ENCODE data around the gene ZBTB5.
"Not testable (repeated sequence)": the region's sequence is repeated elsewhere in the genome, so short reads cannot be mapped to it uniquely, and the experiment has no call there.

ZBTB5 gene

DNA sequence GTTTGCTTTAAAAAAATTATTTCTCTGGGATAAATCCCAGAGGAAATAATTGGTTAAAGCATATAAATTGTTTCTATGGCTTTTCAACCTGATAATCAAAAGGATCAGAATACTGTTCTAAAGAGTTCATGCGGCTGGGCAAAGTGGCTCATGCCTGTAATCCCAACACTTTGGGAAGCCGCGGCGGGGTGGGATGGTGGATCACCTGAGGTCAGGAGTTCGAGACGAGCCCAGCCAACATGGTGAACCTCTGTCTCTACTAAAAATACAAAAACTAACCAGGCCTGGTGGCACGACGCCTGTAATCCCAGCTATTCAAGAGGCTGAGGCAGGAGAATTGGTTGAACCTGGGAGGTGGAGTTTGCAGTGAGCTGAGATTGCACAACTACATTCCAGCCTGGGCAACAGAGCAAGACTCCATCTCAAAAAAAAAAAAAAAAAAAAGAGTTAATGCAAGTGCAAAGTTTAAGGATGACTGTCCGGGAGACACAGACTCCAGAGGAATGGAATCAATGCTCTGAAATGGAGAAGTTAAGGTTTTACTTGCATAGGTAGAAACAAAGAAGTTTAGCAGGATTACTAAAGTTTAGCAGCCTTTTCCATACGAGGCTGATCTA, 59.4 kb downstream of the ZBTB5 start:
- no peaks in the 10 kb centered on the region for H3K36me3 ChIP-seq (ENCODE audit: insufficient read depth, low read length)
- H2AFZ ChIP-seq (ENCODE audit: low read length, unreplicated experiment) = no peak overlapping the region
- no peaks in the 10 kb centered on the region for H3K4me1 ChIP-seq (ENCODE audit: control insufficient read depth, insufficient read depth, low read length, unreplicated experiment)
- no peaks in the 10 kb centered on the region for H3K27me3 ChIP-seq (ENCODE audit: insufficient read depth, low read length)
- H3K27ac ChIP-seq (ENCODE audit: low read depth, low read length) = no peak overlapping the region
- no peak overlapping the region for H3K4me3 ChIP-seq (ENCODE audit: low read depth, low read length)
- H3K79me2 ChIP-seq (ENCODE audit: control insufficient read depth, insufficient read depth, low read length, unreplicated experiment) = no peaks in the 10 kb centered on the region

DNA sequence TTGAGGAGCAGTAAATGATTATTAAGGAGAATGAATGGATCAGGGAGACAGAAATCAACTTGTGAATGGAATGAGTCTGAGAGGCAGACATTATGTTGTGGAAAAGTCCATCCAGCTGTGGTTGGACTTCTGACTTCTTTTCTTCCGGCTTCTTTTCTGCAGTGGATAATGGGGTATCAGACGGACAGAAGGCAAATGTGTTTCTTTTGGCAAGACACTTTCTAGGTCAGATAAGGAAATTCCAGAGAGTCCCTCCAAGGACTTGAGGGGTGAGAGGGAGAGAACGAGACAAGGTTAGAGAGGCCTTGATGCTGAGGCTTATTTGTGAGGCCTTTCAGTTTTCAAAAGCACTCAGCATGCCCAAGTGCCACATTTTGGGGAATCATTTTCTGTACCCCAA, 59.9 kb downstream of the ZBTB5 start:
- no peak overlapping the region for H3K4me3 ChIP-seq (ENCODE audit: low read depth, low read length)
- H3K27me3 ChIP-seq (ENCODE audit: insufficient read depth, low read length) = no peaks in the 10 kb centered on the region
- no peaks in the 10 kb centered on the region for H3K36me3 ChIP-seq (ENCODE audit: insufficient read depth, low read length)
- H2AFZ ChIP-seq (ENCODE audit: low read length, unreplicated experiment) = no peak overlapping the region
- H3K79me2 ChIP-seq (ENCODE audit: control insufficient read depth, insufficient read depth, low read length, unreplicated experiment) = no peaks in the 10 kb centered on the region
- H3K4me1 ChIP-seq (ENCODE audit: control insufficient read depth, insufficient read depth, low read length, unreplicated experiment) = no peaks in the 10 kb centered on the region
- no peak overlapping the region for H3K27ac ChIP-seq (ENCODE audit: low read depth, low read length)

DNA sequence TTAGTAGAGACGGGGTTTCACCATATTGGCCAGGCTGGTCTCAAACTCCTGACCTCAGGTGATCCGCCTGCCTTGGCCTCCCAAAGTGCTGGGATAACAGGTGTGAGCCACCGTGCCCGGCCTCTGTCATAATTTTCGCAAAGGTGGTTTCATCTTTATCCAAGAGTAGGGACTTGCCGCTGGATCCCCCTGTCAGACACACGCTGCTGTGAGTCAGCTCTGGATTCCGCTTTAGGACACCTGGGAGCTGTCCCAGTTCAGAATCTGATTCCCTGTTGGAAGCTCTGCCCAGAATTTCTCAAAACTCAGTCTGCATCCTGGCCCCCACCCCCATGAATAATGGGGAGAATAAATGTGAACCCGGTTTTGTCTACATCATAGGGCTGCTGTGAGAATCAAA, 60.7 kb downstream of the ZBTB5 start:
- Histone ChIP-seq H3K36me3 (ENCODE audit: insufficient read depth, low read length) (no peaks in the 10 kb centered on the region), H3K79me2 (ENCODE audit: control insufficient read depth, insufficient read depth, low read length, unreplicated experiment) (no peaks in the 10 kb centered on the region), H3K4me3 (ENCODE audit: low read depth, low read length) (no peak overlapping the region), H3K27me3 (ENCODE audit: insufficient read depth, low read length) (no peaks in the 10 kb centered on the region), H2AFZ (ENCODE audit: low read length, unreplicated experiment) (no peak overlapping the region), H3K4me1 (ENCODE audit: control insufficient read depth, insufficient read depth, low read length, unreplicated experiment) (no peaks in the 10 kb centered on the region), H3K27ac (ENCODE audit: low read depth, low read length) (no peak overlapping the region)

DNA sequence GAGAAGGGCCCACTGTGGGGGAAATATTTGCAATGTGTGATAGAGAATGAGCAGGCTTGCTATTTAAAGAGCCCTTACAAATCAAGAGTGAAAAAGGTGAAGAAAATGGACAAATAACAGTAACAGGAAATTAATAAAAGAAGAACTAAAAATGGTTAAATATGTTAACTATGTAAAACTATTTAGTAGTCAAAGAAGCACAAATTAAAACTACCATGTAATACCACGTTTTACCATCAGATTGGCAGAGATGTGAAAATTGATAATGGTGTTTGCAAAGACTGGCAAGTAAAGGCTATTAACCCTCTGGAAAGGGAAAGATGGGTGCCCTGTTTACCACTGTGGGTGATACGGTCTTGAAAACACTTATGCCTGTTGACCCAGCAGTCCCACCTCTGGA, 65.9 kb downstream of the ZBTB5 start:
- Histone ChIP-seq H3K27ac (ENCODE audit: low read depth, low read length) (no peak overlapping the region), H3K4me1 (ENCODE audit: control insufficient read depth, insufficient read depth, low read length, unreplicated experiment) (no peaks in the 10 kb centered on the region), H3K36me3 (ENCODE audit: insufficient read depth, low read length) (no peaks in the 10 kb centered on the region), H3K4me3 (ENCODE audit: low read depth, low read length) (no peak overlapping the region), H2AFZ (ENCODE audit: low read length, unreplicated experiment) (no peak overlapping the region), H3K79me2 (ENCODE audit: control insufficient read depth, insufficient read depth, low read length, unreplicated experiment) (no peaks in the 10 kb centered on the region), H3K27me3 (ENCODE audit: insufficient read depth, low read length) (0 out of 2 replicates have a peak, but pooled peaks cover 5% of the 10 kb centered on the region)

DNA sequence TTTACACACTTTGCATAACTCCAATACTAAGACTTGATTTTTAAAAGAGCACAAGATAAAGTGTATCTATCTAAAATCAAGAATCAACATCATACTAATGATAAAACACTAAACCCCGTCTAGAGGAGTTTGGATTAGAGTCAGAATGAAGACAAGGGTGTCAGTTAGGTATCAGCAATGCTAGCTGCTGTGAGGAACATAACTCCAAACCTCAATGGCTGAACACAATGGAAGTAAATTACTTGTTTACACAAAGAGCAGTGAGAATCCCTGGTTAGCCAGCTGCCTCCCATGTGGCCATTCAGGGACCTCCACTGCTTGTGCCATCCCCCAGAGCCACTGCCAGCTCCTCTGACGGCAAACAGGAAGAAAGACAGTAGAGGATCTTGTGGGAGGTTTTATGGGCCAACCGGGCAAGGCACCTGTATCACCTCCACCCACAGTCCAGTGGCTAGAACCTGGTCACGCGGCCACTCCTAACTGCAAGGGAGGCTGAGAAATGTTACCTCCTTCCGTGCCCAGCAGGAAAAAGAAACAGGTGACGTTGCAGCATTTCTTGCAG, 66.7 kb downstream of the ZBTB5 start:
- Histone ChIP-seq H2AFZ (ENCODE audit: low read length, unreplicated experiment) (no peak overlapping the region), H3K4me3 (ENCODE audit: low read depth, low read length) (no peak overlapping the region), H3K27me3 (ENCODE audit: insufficient read depth, low read length) (0 out of 2 replicates have a peak, but pooled peaks cover 5% of the 10 kb centered on the region), H3K36me3 (ENCODE audit: insufficient read depth, low read length) (no peaks in the 10 kb centered on the region), H3K4me1 (ENCODE audit: control insufficient read depth, insufficient read depth, low read length, unreplicated experiment) (no peaks in the 10 kb centered on the region), H3K79me2 (ENCODE audit: control insufficient read depth, insufficient read depth, low read length, unreplicated experiment) (no peaks in the 10 kb centered on the region), H3K27ac (ENCODE audit: low read depth, low read length) (no peak overlapping the region)

DNA sequence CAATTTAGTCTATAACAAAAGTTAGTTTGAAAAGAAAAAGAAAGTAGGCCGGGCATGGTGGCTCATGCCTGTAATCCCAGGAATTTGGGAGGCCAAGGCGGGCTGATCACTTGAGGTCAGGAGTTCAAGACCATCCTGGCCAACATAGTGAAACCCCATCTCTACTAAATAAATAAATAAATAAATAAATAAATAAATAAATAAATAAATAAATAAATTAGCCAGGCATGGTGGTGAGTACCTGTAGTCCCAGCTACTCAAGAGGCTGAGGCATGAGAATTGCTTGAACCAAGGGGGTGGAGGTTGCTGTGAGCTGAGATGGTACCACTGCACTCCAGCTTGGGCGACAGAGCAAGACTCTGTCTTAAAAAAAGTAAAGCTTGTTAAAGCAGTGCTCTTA, 67.3 kb downstream of the ZBTB5 start:
- H3K4me3 ChIP-seq (ENCODE audit: low read depth, low read length); H3K36me3 ChIP-seq (ENCODE audit: insufficient read depth, low read length); H3K27me3 ChIP-seq (ENCODE audit: insufficient read depth, low read length); H2AFZ ChIP-seq (ENCODE audit: low read length, unreplicated experiment); H3K79me2 ChIP-seq (ENCODE audit: control insufficient read depth, insufficient read depth, low read length, unreplicated experiment); H3K4me1 ChIP-seq (ENCODE audit: control insufficient read depth, insufficient read depth, low read length, unreplicated experiment); H3K27ac ChIP-seq (ENCODE audit: low read depth, low read length): not testable (repeated sequence)

DNA sequence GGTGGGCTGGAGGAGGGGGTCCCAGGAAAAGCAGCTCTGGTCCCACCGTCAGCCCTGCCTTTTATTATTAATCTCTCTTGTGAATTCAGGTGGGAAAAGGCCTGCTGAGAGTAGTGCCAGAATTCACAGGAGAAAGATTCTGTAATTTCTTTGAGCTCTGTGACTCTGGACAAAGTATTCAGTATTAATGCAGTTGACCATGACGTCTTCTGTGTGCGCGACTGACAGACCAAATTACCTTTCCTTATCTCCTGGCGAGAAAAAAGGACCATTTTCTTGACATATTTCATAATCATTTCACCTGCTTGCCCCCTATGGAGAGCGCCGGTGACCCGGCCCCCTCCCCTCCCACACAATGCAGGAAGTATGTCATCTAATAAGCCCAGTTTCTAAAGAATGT, 69.6 kb downstream of the ZBTB5 start:
- H3K36me3 ChIP-seq (ENCODE audit: insufficient read depth, low read length) = no peaks in the 10 kb centered on the region
- H3K4me3 ChIP-seq (ENCODE audit: low read depth, low read length) = no peak overlapping the region
- H2AFZ ChIP-seq (ENCODE audit: low read length, unreplicated experiment) = no peak overlapping the region
- H3K4me1 ChIP-seq (ENCODE audit: control insufficient read depth, insufficient read depth, low read length, unreplicated experiment) = no peaks in the 10 kb centered on the region
- H3K27me3 ChIP-seq (ENCODE audit: insufficient read depth, low read length) = 0 out of 2 replicates have a peak, but pooled peaks cover 5% of the 10 kb centered on the region
- no peaks in the 10 kb centered on the region for H3K79me2 ChIP-seq (ENCODE audit: control insufficient read depth, insufficient read depth, low read length, unreplicated experiment)
- H3K27ac ChIP-seq (ENCODE audit: low read depth, low read length) = no peak overlapping the region

DNA sequence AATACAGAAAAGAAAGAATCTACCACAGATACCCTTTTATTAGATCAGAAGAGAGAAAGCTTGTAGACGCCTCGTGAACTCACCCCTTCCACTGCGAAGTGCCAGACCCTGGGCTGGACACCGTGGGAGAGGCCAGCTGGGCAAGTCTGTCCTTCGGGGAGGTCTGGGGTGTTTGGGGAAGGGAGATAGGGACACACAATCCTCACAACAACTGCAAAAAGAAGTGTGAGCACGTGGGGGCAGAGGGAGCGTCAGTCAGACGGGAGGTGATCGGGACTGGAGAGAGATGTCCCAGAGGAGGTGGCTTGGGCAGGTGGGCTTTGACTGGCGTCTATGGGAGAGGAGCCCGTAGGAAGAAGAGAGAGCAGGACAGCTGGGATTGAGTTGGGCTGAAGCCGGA, 70.0 kb downstream of the ZBTB5 start:
- H3K4me3 ChIP-seq (ENCODE audit: low read depth, low read length) = no peak overlapping the region
- H3K27ac ChIP-seq (ENCODE audit: low read depth, low read length) = no peak overlapping the region
- 0 out of 2 replicates have a peak, but pooled peaks cover 5% of the 10 kb centered on the region for H3K27me3 ChIP-seq (ENCODE audit: insufficient read depth, low read length)
- no peaks in the 10 kb centered on the region for H3K79me2 ChIP-seq (ENCODE audit: control insufficient read depth, insufficient read depth, low read length, unreplicated experiment)
- no peak overlapping the region for H2AFZ ChIP-seq (ENCODE audit: low read length, unreplicated experiment)
- no peaks in the 10 kb centered on the region for H3K4me1 ChIP-seq (ENCODE audit: control insufficient read depth, insufficient read depth, low read length, unreplicated experiment)
- H3K36me3 ChIP-seq (ENCODE audit: insufficient read depth, low read length) = no peaks in the 10 kb centered on the region

DNA sequence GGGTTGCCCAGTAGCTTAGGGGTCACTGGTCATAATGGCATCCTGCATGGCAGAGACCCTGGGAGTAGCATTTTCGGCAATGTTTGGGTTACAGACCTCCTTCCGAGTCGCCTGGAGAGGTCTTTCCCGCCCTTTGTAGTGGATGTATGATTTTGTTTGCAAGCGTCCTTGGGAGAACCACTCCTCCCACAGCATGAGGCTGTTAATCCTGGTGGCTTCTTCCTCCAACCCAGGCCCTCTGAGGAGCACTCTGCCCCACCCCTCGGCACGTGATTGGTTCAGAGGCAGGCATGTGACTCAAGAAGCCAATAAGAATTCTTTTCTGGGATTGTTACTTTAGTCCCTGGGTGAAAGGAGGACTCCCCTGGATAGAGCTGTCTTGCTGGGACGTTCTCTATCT, 73.0 kb downstream of the ZBTB5 start:
- Histone ChIP-seq H3K36me3 (ENCODE audit: insufficient read depth, low read length) (no peaks in the 10 kb centered on the region), H3K4me1 (ENCODE audit: control insufficient read depth, insufficient read depth, low read length, unreplicated experiment) (no peaks in the 10 kb centered on the region), H2AFZ (ENCODE audit: low read length, unreplicated experiment) (no peak overlapping the region), H3K79me2 (ENCODE audit: control insufficient read depth, insufficient read depth, low read length, unreplicated experiment) (no peaks in the 10 kb centered on the region), H3K27ac (ENCODE audit: low read depth, low read length) (no peak overlapping the region), H3K27me3 (ENCODE audit: insufficient read depth, low read length) (0 out of 2 replicates have a peak, but pooled peaks cover 5% of the 10 kb centered on the region), H3K4me3 (ENCODE audit: low read depth, low read length) (no peak overlapping the region)

DNA sequence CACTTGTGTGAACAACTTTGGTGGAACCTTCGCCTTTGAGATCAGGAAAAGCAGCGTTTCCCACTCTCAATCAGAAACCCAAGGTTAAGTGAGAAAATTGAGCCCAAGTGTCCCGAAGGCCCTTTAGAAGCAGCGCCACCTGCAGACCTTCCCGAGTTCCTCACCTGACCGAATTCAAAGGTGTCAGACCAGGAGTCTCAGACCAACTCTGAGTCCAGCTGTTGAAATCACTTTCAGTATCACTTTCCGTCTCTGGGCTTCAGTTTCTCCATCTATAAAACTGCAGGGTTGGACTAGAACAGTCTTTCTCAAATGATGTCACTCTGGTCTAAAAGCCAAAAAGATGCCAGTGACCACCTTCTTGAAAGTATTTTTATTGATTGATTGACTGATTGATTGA, 74.5 kb downstream of the ZBTB5 start:
- Histone ChIP-seq H3K27ac (ENCODE audit: low read depth, low read length) (no peak overlapping the region), H2AFZ (ENCODE audit: low read length, unreplicated experiment) (no peak overlapping the region), H3K4me1 (ENCODE audit: control insufficient read depth, insufficient read depth, low read length, unreplicated experiment) (no peaks in the 10 kb centered on the region), H3K27me3 (ENCODE audit: insufficient read depth, low read length) (0 out of 2 replicates have a peak, but pooled peaks cover 5% of the 10 kb centered on the region), H3K36me3 (ENCODE audit: insufficient read depth, low read length) (no peaks in the 10 kb centered on the region), H3K79me2 (ENCODE audit: control insufficient read depth, insufficient read depth, low read length, unreplicated experiment) (no peaks in the 10 kb centered on the region), H3K4me3 (ENCODE audit: low read depth, low read length) (no peak overlapping the region)

Measured in ACC112 (cell line).